ENCODE results near the gene CREB3L2.

DNA sequence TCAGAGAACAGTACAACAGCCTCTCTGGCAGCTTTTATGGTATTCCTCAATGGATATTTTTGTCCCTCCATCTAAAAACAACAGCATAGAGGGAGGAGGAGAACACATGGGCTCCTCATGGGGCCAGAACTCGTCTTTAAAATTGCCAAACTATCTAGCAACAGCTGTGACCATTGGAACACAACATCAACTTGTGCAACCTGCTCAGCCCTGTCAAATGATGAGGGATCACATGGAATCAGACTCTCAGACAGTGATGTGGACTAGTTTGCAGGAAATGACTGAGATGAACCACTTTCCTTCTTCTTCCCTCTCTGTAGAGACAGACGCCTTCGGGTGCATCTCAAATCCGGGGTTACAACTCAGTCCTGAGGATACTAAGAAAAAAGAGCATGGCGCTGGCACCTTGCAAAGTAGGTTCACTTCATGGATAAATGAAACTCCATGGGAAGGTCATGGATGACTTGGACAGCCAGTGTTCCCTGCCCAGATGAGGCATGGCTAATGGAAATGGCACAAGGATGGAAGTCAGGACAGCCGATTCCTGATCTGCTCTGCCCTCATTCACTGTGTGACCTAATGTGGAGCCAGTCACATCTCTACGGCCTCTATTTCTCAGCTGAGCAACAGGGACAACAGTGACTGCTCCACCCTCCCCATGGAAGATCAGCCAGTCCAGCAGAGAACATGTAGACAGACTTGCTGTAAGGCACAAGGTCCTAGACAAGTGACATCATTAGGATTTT, 130.5 kb downstream of the CREB3L2 start:
- peak in 1 of 3 donors; percentile 48 for TF ChIP-seq POLR2AphosphoS5 (IDR thresholded peaks at IDR 0.05)
- TF ChIP-seq, protein P1, sequence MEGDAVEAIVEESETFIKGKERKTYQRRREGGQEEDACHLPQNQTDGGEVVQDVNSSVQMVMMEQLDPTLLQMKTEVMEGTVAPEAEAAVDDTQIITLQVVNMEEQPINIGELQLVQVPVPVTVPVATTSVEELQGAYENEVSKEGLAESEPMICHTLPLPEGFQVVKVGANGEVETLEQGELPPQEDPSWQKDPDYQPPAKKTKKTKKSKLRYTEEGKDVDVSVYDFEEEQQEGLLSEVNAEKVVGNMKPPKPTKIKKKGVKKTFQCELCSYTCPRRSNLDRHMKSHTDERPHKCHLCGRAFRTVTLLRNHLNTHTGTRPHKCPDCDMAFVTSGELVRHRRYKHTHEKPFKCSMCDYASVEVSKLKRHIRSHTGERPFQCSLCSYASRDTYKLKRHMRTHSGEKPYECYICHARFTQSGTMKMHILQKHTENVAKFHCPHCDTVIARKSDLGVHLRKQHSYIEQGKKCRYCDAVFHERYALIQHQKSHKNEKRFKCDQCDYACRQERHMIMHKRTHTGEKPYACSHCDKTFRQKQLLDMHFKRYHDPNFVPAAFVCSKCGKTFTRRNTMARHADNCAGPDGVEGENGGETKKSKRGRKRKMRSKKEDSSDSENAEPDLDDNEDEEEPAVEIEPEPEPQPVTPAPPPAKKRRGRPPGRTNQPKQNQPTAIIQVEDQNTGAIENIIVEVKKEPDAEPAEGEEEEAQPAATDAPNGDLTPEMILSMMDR (IDR thresholded peaks at IDR 0.05): no peak
